HEK293T (cell line): ENCODE results near the gene WBP2.

Experiments used
- CTCF ChIA-PET: fragments of 350-600 bp; formaldehyde crosslinking; extraction: SDS; loops from one replicate; lab custom pipeline; 2021; ENCODE audit warnings: antibody characterized with exemption, inconsistent platforms; lab: Yijun Ruan, JAX
- POLR2A ChIA-PET: fragments of 350-600 bp; formaldehyde crosslinking; extraction: SDS; loops from one replicate; lab custom pipeline; 2020; ENCODE audit warnings: antibody characterized with exemption, inconsistent platforms; lab: Yijun Ruan, JAX
- DNase-seq: peaks from one replicate; pipeline ENCODE4 v3.0.0; 2012; ENCODE audit warnings: mixed read lengths; ENCODE audit errors: extremely low spot score
- ARNT ChIP-seq: fragments of 450-650 bp; IDR thresholded peaks from 2 replicates; pipeline ENCODE4 v1.6.1; 2017; ENCODE audit warnings: mild to moderate bottlenecking
- BHLHE40 ChIP-seq: fragments of 450-650 bp; IDR thresholded peaks from 2 replicates; pipeline ENCODE4 v1.6.1; 2016; ENCODE audit warnings: mild to moderate bottlenecking, moderate library complexity, borderline replicate concordance
- CTBP1 ChIP-seq: fragments of 450-650 bp; IDR thresholded peaks from 2 replicates; pipeline ENCODE4 v1.6.1; 2016; ENCODE audit warnings: borderline replicate concordance
- ELF4 ChIP-seq: fragments of 450-650 bp; IDR thresholded peaks from 2 replicates; pipeline ENCODE4 v1.6.1; 2017; ENCODE audit warnings: antibody characterized with exemption
- FOXA1 ChIP-seq: fragments of 450-650 bp; IDR thresholded peaks from 2 replicates; pipeline ENCODE4 v1.6.1; 2016; ENCODE audit warnings: mild to moderate bottlenecking
- FOXK2 ChIP-seq: fragments of 450-650 bp; IDR thresholded peaks from 2 replicates; pipeline ENCODE4 v1.6.1; 2016; ENCODE audit warnings: mild to moderate bottlenecking
- FOXM1 ChIP-seq: fragments of 450-650 bp; IDR thresholded peaks from 2 replicates; pipeline ENCODE4 v1.6.1; 2017; ENCODE audit warnings: mild to moderate bottlenecking, borderline replicate concordance
- HDGF ChIP-seq: fragments of 450-650 bp; IDR thresholded peaks from 2 replicates; pipeline ENCODE4 v1.6.1; 2017; ENCODE audit warnings: antibody characterized with exemption, borderline replicate concordance
- L3MBTL2 ChIP-seq: fragments of 450-650 bp; conservative IDR thresholded peaks from 2 replicates; pipeline ENCODE4 v1.6.1; 2016; ENCODE audit warnings: mild to moderate bottlenecking
- LEF1 ChIP-seq: fragments of 450-650 bp; IDR thresholded peaks from 2 replicates; pipeline ENCODE4 v1.6.1; 2017; ENCODE audit warnings: mild to moderate bottlenecking, borderline replicate concordance
- NFRKB ChIP-seq: fragments of 450-650 bp; IDR thresholded peaks from 2 replicates; pipeline ENCODE4 v1.6.1; 2016; ENCODE audit warnings: mild to moderate bottlenecking, moderate library complexity
- PKNOX1 ChIP-seq: fragments of 450-650 bp; IDR thresholded peaks from 2 replicates; pipeline ENCODE4 v1.6.1; 2016
- SP1 ChIP-seq: fragments of 450-650 bp; IDR thresholded peaks from 2 replicates; pipeline ENCODE4 v1.6.1; 2017
- SUZ12 ChIP-seq: fragments of 450-650 bp; IDR thresholded peaks from 2 replicates; pipeline ENCODE4 v1.6.1; 2016; ENCODE audit warnings: mild to moderate bottlenecking
- TARDBP ChIP-seq: fragments of 450-650 bp; IDR thresholded peaks from 2 replicates; pipeline ENCODE4 v1.6.1; 2016
- ZNF384 ChIP-seq: fragments of 450-650 bp; IDR thresholded peaks from 2 replicates; pipeline ENCODE4 v1.6.1; 2016

Gene WBP2

GRCh38 chr17:75842963-75843576, 12.1 kb downstream of the WBP2 start:
- CTCF ChIA-PET: no interaction called here
- no peak for DNase-seq
- no peak for TF ChIP-seq ELF4
- TF ChIP-seq LEF1: no peak
- TF ChIP-seq ARNT: no peak
- no peak for TF ChIP-seq CTBP1
- TF ChIP-seq ZNF384: no peak
- POLR2A ChIA-PET: interaction anchor here (4.4 kb wide), 1 partner anchor 63 kb away, joined by 22 read pairs; a partner anchor contains a TSS

- DNase-seq: no peak
- ChIA-PET CTCF (no interaction called here), POLR2A (no interaction called here)
- no peak for TF ChIP-seq FOXM1
- no peak for TF ChIP-seq ELF4
- no peak for TF ChIP-seq PKNOX1
- no peak for TF ChIP-seq NFRKB
- TF ChIP-seq HDGF: no peak
- TF ChIP-seq BHLHE40: no peak
- TF ChIP-seq ZNF384: no peak
- TF ChIP-seq FOXK2: no peak
- no peak for TF ChIP-seq TARDBP
- no peak for TF ChIP-seq SP1
- TF ChIP-seq ARNT: no peak
- TF ChIP-seq CTBP1: no peak
- no peak for TF ChIP-seq FOXA1
- no peak for TF ChIP-seq L3MBTL2
- TF ChIP-seq SUZ12: no peak
Measured at GRCh38 chr17:75842411-75842810, 12.7 kb downstream of the WBP2 start.

GRCh38 chr17:75840799-75841164, 14.4 kb downstream of the WBP2 start:
- TF ChIP-seq FOXM1 (no peak), CTBP1 (no peak), PKNOX1 (no peak), L3MBTL2 (no peak), ZNF384 (no peak), LEF1 (no peak), BHLHE40 (no peak), SP1 (no peak), TARDBP (no peak), ARNT (no peak), NFRKB (no peak), SUZ12 (no peak), ELF4 (no peak)
- POLR2A ChIA-PET: interaction anchor here (1.2 to 1.7 kb wide), 2 partner anchors 14 to 61 kb away, joined by 3 to 9 read pairs; partner anchors contain the start of gene WBP2
- CTCF ChIA-PET: interaction anchor here (0.7 to 1.0 kb wide), 2 partner anchors 8 to 1128 kb away, joined by 3 read pairs; no protein-coding TSS in a partner anchor
- no peak for DNase-seq

GRCh38 chr17:75839942-75840798, 15.0 kb downstream of the WBP2 start:
- TF ChIP-seq PKNOX1 (no peak), LEF1 (no peak), ELF4 (no peak), L3MBTL2 (no peak), FOXM1 (no peak), ZNF384 (no peak), SUZ12 (no peak), NFRKB (no peak), HDGF (no peak), TARDBP (no peak), FOXA1 (no peak), BHLHE40 (no peak)
- no peak for DNase-seq
- CTCF ChIA-PET: interaction anchor here (1.0 to 1.3 kb wide), 2 partner anchors 8 to 9 kb away, joined by 3 to 5 read pairs; no protein-coding TSS in a partner anchor
- POLR2A ChIA-PET: interaction anchor here (1.2 to 1.7 kb wide), 3 partner anchors 9 to 60 kb away, joined by 3 to 9 read pairs (median 3); partner anchors contain the start of gene WBP2

GRCh38 chr17:75838410-75838809, 16.7 kb downstream of the WBP2 start:
- ChIA-PET POLR2A (interaction anchor here (0.6 kb wide), 1 partner anchor 59 kb away, joined by 3 read pairs; a partner anchor contains a TSS), CTCF (interaction anchor here (1.3 kb wide), 1 partner anchor 10 kb away, joined by 5 read pairs; no protein-coding TSS in a partner anchor)
- TF ChIP-seq ZNF384: no peak
- TF ChIP-seq ELF4: no peak
- no peak for TF ChIP-seq ARNT
- TF ChIP-seq NFRKB: no peak
- no peak for TF ChIP-seq SUZ12
- TF ChIP-seq FOXK2: no peak
- DNase-seq: no peak

GRCh38 chr17:75837899-75838298, 17.2 kb downstream of the WBP2 start:
- ChIA-PET POLR2A (interaction anchor here (0.6 kb wide), 1 partner anchor 58 kb away, joined by 3 read pairs; a partner anchor contains a TSS), CTCF (no interaction called here)
- DNase-seq: no peak
- no peak for TF ChIP-seq BHLHE40
